RWPE1 (cell line): Measurements from ENCODE around the gene KDM3B.

Source experiments
- CTCF ChIA-PET: fragments of 350-600 bp; sonication (Branson Sonifier 250); formaldehyde crosslinking; extraction: SDS; loops from one replicate; lab custom pipeline; 2021; lab: Yijun Ruan, JAX
- POLR2A ChIA-PET: fragments of 400-600 bp; formaldehyde crosslinking; extraction: SDS; loops from one replicate; lab custom pipeline; 2020; ENCODE audit warnings: antibody characterized with exemption; ENCODE audit not compliant: low non-redundant PET; lab: Yijun Ruan, JAX
- DNase-seq: peaks from one replicate; pipeline ENCODE4 v3.0.0; 2012; ENCODE audit warnings: low spot score
- H3K27ac ChIP-seq: fragments of 450-650 bp; 2 replicates; pipeline ENCODE4 v1.5.1; 2017
- CTCF ChIP-seq: fragments of 450-650 bp; conservative IDR thresholded peaks from 2 replicates; pipeline ENCODE4 v1.5.1; 2017; ENCODE audit warnings: low read depth, mild to moderate bottlenecking

Gene KDM3B

GRCh38 chr5:138449501-138450239 is 97.2 kb downstream of the KDM3B start:
- peak; percentile 98 for TF ChIP-seq CTCF
- CTCF ChIA-PET, result interaction anchor here (0.5 to 3.0 kb wide), 26 partner anchors 9 to 340 kb away, joined by 3 to 41 read pairs (median 4); partner anchors contain the start of genes EGR1 and REEP2
- H3K27ac ChIP-seq, result peak overlapping the region; percentile 40
- peak; percentile 98 for DNase-seq
- POLR2A ChIA-PET, result interaction anchor here (0.5 kb wide), 1 partner anchor 13 kb away, joined by 8 read pairs; no protein-coding TSS in a partner anchor

- H3K27ac ChIP-seq, result no peak overlapping the region
- TF ChIP-seq CTCF, result no peak
- no peak for DNase-seq
- ChIA-PET CTCF (interaction anchor here (0.6 to 3.0 kb wide), 7 partner anchors 11 to 358 kb away, joined by 3 to 41 read pairs (median 5); no protein-coding TSS in a partner anchor), POLR2A (no interaction called here)
Observed at GRCh38 chr5:138450971-138451370, 98.5 kb downstream of the KDM3B start.

- H3K27ac ChIP-seq, result no peak overlapping the region
- POLR2A ChIA-PET, result no interaction called here
- TF ChIP-seq CTCF, result no peak
- no peak for DNase-seq
- CTCF ChIA-PET, result interaction anchor here (0.7 to 0.8 kb wide), 2 partner anchors 38 to 50 kb away, joined by 5 to 6 read pairs; no protein-coding TSS in a partner anchor
Observed at GRCh38 chr5:138452720-138453119, 100.2 kb downstream of the KDM3B start.

- H3K27ac ChIP-seq, result no peak overlapping the region
- POLR2A ChIA-PET, result no interaction called here
- no peak for DNase-seq
- CTCF ChIA-PET, result no interaction called here
- TF ChIP-seq CTCF, result no peak
Observed at GRCh38 chr5:138453590-138453989, 101.1 kb downstream of the KDM3B start.

- no peak overlapping the region for H3K27ac ChIP-seq
- DNase-seq, result no peak
- no peak for TF ChIP-seq CTCF
- CTCF ChIA-PET, result interaction anchor here (1.3 kb wide), 1 partner anchor 10 kb away, joined by 5 read pairs; no protein-coding TSS in a partner anchor
- POLR2A ChIA-PET, result no interaction called here
Observed at GRCh38 chr5:138454121-138454520, 101.6 kb downstream of the KDM3B start.

GRCh38 chr5:138455232-138455930 is 102.9 kb downstream of the KDM3B start:
- no peak for DNase-seq
- ChIA-PET CTCF (interaction anchor here (0.6 to 1.3 kb wide), 3 partner anchors 8 to 48 kb away, joined by 3 to 5 read pairs (median 4); no protein-coding TSS in a partner anchor), POLR2A (no interaction called here)
- no peak overlapping the region for H3K27ac ChIP-seq
- no peak for TF ChIP-seq CTCF
